Measurements from ENCODE around the gene CHMP2B.

The CHMP2B gene

GRCh38 chr3:87199628-87200027 is 27.5 kb upstream of the CHMP2B start:
- no peaks in the 10 kb centered on the region for H3K27me3 ChIP-seq (ENCODE audit: insufficient read depth, poor library complexity, severe bottlenecking)
- no peak overlapping the region for H3K4me3 ChIP-seq (replicated peaks; ENCODE audit: insufficient read depth, low read length)
- TF ChIP-seq POLR2AphosphoS5 (IDR thresholded peaks at IDR 0.05; ENCODE audit: low read depth), result no peak
- TF ChIP-seq CTCF (IDR thresholded peaks at IDR 0.05; ENCODE audit: insufficient read depth, low read length), result no peak
- no peak for TF ChIP-seq SPI1 (IDR thresholded peaks at IDR 0.05; ENCODE audit: borderline replicate concordance, low read depth)
- TF ChIP-seq GABPA (IDR thresholded peaks at IDR 0.05; ENCODE audit: low read depth), result no peak
- no peak for TF ChIP-seq REST (IDR thresholded peaks at IDR 0.05; ENCODE audit: insufficient replicate concordance, low read depth)
- H3K27ac ChIP-seq (replicated peaks), result no peak overlapping the region
- DNase-seq (ENCODE audit: low read depth in 1 of 2, low spot score in 1 of 2), result no peak

GRCh38 chr3:87200060-87200647 is 27.0 kb upstream of the CHMP2B start:
- Histone ChIP-seq H3K4me3 (replicated peaks; ENCODE audit: insufficient read depth, low read length) (no peak overlapping the region), H3K27me3 (ENCODE audit: insufficient read depth, poor library complexity, severe bottlenecking) (no peaks in the 10 kb centered on the region), H3K27ac (replicated peaks) (no peak overlapping the region)
- TF ChIP-seq GABPA (IDR thresholded peaks at IDR 0.05; ENCODE audit: low read depth) (no peak), SPI1 (IDR thresholded peaks at IDR 0.05; ENCODE audit: borderline replicate concordance, low read depth) (no peak), REST (IDR thresholded peaks at IDR 0.05; ENCODE audit: insufficient replicate concordance, low read depth) (no peak), CTCF (IDR thresholded peaks at IDR 0.05; ENCODE audit: insufficient read depth, low read length) (no peak), POLR2AphosphoS5 (IDR thresholded peaks at IDR 0.05; ENCODE audit: low read depth) (no peak)
- no peak for DNase-seq (ENCODE audit: low read depth in 1 of 2, low spot score in 1 of 2)

GRCh38 chr3:87201727-87202126 is 25.4 kb upstream of the CHMP2B start:
- Histone ChIP-seq H3K4me3 (replicated peaks; ENCODE audit: insufficient read depth, low read length) (no peak overlapping the region), H3K27ac (replicated peaks) (no peak overlapping the region), H3K27me3 (ENCODE audit: insufficient read depth, poor library complexity, severe bottlenecking) (no peaks in the 10 kb centered on the region)
- TF ChIP-seq SPI1 (IDR thresholded peaks at IDR 0.05; ENCODE audit: borderline replicate concordance, low read depth) (no peak), POLR2AphosphoS5 (IDR thresholded peaks at IDR 0.05; ENCODE audit: low read depth) (no peak), REST (IDR thresholded peaks at IDR 0.05; ENCODE audit: insufficient replicate concordance, low read depth) (no peak), CTCF (IDR thresholded peaks at IDR 0.05; ENCODE audit: insufficient read depth, low read length) (no peak), GABPA (IDR thresholded peaks at IDR 0.05; ENCODE audit: low read depth) (no peak)
- no peak for DNase-seq (ENCODE audit: low read depth in 1 of 2, low spot score in 1 of 2)

All from HL-60 (cell line).